Measurements from ENCODE around the gene RC3H1.

The RC3H1 gene

GRCh38 chr1:173886746-173887611, 135.2 kb downstream of the RC3H1 start:
- no peak for DNase-seq (ENCODE audit: low spot score)

- DNase-seq (ENCODE audit: low spot score), result no peak
These were observed 137.5 kb downstream of the RC3H1 start for GRCh38 chr1:173884701-173885100.

All from globus pallidus (tissue), 1 donor.